Measurements from ENCODE around the gene MTHFD1.
"Not testable (repeated sequence)": the region's sequence is repeated elsewhere in the genome, so short reads cannot be mapped to it uniquely, and the experiment has no call there.

MTHFD1 gene

GRCh38 chr14:64391113-64391725, 3.1 kb downstream of the MTHFD1 start:
- Mint-ChIP-seq H3K27me3 (no peaks in the 10 kb centered on the region), H3K4me3 (no peak overlapping the region), H3K9me3 (no peaks in the 10 kb centered on the region), H3K27ac (ENCODE audit: low read depth) (no peak overlapping the region), H3K4me1 (peaks cover 48% of the 10 kb centered on the region), H3K36me3 (ENCODE audit: insufficient read depth) (peaks cover 21% of the 10 kb centered on the region)
- DNase-seq (ENCODE audit: low spot score in 2 of 2) (no peak), ATAC-seq (replicated peaks; ENCODE audit: extremely low read depth, poor library complexity, severe bottlenecking) (no peak)

- H3K36me3 Mint-ChIP-seq (ENCODE audit: insufficient read depth) = peaks cover 21% of the 10 kb centered on the region
- no peaks in the 10 kb centered on the region for H3K27me3 Mint-ChIP-seq
- no peaks in the 10 kb centered on the region for H3K9me3 Mint-ChIP-seq
- ATAC-seq (replicated peaks; ENCODE audit: extremely low read depth, poor library complexity, severe bottlenecking) (no peak), DNase-seq (ENCODE audit: low spot score in 2 of 2) (no peak)
- H3K4me3 Mint-ChIP-seq = no peak overlapping the region
- peaks cover 45% of the 10 kb centered on the region for H3K4me1 Mint-ChIP-seq
- H3K27ac Mint-ChIP-seq (ENCODE audit: low read depth) = no peak overlapping the region
Measured at GRCh38 chr14:64391986-64392385, 3.8 kb downstream of the MTHFD1 start.

- not testable (repeated sequence) for H3K27ac Mint-ChIP-seq (ENCODE audit: low read depth); DNase-seq (ENCODE audit: low spot score in 2 of 2); H3K27me3 Mint-ChIP-seq; ATAC-seq (replicated peaks; ENCODE audit: extremely low read depth, poor library complexity, severe bottlenecking); H3K36me3 Mint-ChIP-seq (ENCODE audit: insufficient read depth); H3K9me3 Mint-ChIP-seq; H3K4me3 Mint-ChIP-seq
- peaks cover 35% of the 10 kb centered on the region for H3K4me1 Mint-ChIP-seq
Measured at GRCh38 chr14:64393189-64393726, 5.1 kb downstream of the MTHFD1 start.

GRCh38 chr14:64394423-64394822, 6.3 kb downstream of the MTHFD1 start:
- Mint-ChIP-seq H3K9me3 (no peaks in the 10 kb centered on the region), H3K27me3 (no peaks in the 10 kb centered on the region), H3K27ac (ENCODE audit: low read depth) (no peak overlapping the region), H3K4me1 (peaks cover 26% of the 10 kb centered on the region), H3K36me3 (ENCODE audit: insufficient read depth) (peaks cover 5% of the 10 kb centered on the region), H3K4me3 (no peak overlapping the region)
- DNase-seq (ENCODE audit: low spot score in 2 of 2) = no peak
- ATAC-seq (replicated peaks; ENCODE audit: extremely low read depth, poor library complexity, severe bottlenecking) = no peak

GRCh38 chr14:64394977-64395633, 7.0 kb downstream of the MTHFD1 start:
- Mint-ChIP-seq H3K27ac (ENCODE audit: low read depth) (no peak overlapping the region), H3K27me3 (no peaks in the 10 kb centered on the region), H3K36me3 (ENCODE audit: insufficient read depth) (peaks cover 3% of the 10 kb centered on the region), H3K4me3 (no peak overlapping the region), H3K4me1 (peaks cover 26% of the 10 kb centered on the region), H3K9me3 (no peaks in the 10 kb centered on the region)
- no peak for DNase-seq (ENCODE audit: low spot score in 2 of 2)
- ATAC-seq (replicated peaks; ENCODE audit: extremely low read depth, poor library complexity, severe bottlenecking) = no peak

GRCh38 chr14:64400829-64401459, 12.8 kb downstream of the MTHFD1 start:
- no peaks in the 10 kb centered on the region for H3K4me1 Mint-ChIP-seq
- peaks cover 7% of the 10 kb centered on the region for H3K36me3 Mint-ChIP-seq (ENCODE audit: insufficient read depth)
- H3K27me3 Mint-ChIP-seq = no peaks in the 10 kb centered on the region
- H3K9me3 Mint-ChIP-seq = no peaks in the 10 kb centered on the region
- no peak overlapping the region for H3K4me3 Mint-ChIP-seq
- H3K27ac Mint-ChIP-seq (ENCODE audit: low read depth) = no peak overlapping the region
- DNase-seq (ENCODE audit: low spot score in 2 of 2) (no peak), ATAC-seq (replicated peaks; ENCODE audit: extremely low read depth, poor library complexity, severe bottlenecking) (no peak)

DNA sequence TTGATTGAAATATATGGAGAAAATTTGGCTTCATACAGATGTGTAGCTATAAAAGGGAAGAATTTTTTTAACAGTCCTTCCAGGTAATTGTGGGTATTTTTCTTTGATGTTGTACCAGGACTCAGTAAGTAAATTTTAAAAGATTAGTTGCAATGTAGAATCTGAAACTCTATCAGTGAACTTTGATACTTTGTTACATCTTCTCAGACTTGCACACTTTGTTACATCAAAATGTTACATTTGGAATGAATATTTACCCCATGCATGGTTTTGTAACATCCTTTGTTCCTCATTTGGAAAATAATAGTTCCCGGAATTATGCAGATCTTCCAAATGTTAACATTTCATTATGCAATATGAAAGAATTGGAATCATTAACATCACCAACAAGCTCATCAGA, 13.8 kb downstream of the MTHFD1 start:
- Mint-ChIP-seq H3K27me3 (no peaks in the 10 kb centered on the region), H3K4me3 (no peak overlapping the region), H3K9me3 (no peaks in the 10 kb centered on the region), H3K4me1 (no peaks in the 10 kb centered on the region), H3K36me3 (ENCODE audit: insufficient read depth) (peaks cover 9% of the 10 kb centered on the region), H3K27ac (ENCODE audit: low read depth) (no peak overlapping the region)
- DNase-seq (ENCODE audit: low spot score in 2 of 2) (no peak), ATAC-seq (replicated peaks; ENCODE audit: extremely low read depth, poor library complexity, severe bottlenecking) (no peak)

GRCh38 chr14:64405295-64405694, 17.1 kb downstream of the MTHFD1 start:
- no peak for DNase-seq (ENCODE audit: low spot score in 2 of 2)
- H3K4me1 Mint-ChIP-seq = no peaks in the 10 kb centered on the region
- H3K9me3 Mint-ChIP-seq = no peaks in the 10 kb centered on the region
- H3K27ac Mint-ChIP-seq (ENCODE audit: low read depth) = no peak overlapping the region
- H3K36me3 Mint-ChIP-seq (ENCODE audit: insufficient read depth) = peaks cover 9% of the 10 kb centered on the region
- no peak for ATAC-seq (replicated peaks; ENCODE audit: extremely low read depth, poor library complexity, severe bottlenecking)
- no peaks in the 10 kb centered on the region for H3K27me3 Mint-ChIP-seq
- no peak overlapping the region for H3K4me3 Mint-ChIP-seq

DNA sequence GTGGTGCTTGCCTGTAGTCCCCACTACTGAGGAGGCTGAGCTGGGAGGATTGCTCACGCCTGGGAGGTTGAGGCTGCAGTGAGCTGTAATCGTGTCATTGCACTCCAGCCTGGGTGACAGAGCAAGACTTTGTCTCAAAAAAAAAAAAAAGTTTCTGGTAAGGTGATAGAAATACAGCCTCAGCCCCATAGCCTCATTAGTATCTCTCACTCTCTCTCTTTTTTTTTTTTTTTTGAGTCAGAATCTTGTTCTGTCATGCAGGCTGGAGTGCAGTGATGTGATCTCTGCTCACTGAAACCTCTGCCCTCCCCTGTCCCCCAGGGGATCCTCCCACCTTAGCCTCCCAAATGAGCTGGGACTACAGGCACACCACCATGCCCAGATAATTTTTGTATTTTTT, 19.2 kb downstream of the MTHFD1 start:
- Mint-ChIP-seq H3K27me3 (no peaks in the 10 kb centered on the region), H3K4me3 (no peak overlapping the region), H3K4me1 (no peaks in the 10 kb centered on the region), H3K27ac (ENCODE audit: low read depth) (no peak overlapping the region), H3K9me3 (no peaks in the 10 kb centered on the region), H3K36me3 (ENCODE audit: insufficient read depth) (peaks cover 14% of the 10 kb centered on the region)
- no peak for ATAC-seq (replicated peaks; ENCODE audit: extremely low read depth, poor library complexity, severe bottlenecking)
- DNase-seq (ENCODE audit: low spot score in 2 of 2) = no peak

GRCh38 chr14:64409126-64409920, 21.2 kb downstream of the MTHFD1 start:
- Mint-ChIP-seq H3K4me1 (no peaks in the 10 kb centered on the region), H3K27me3 (no peaks in the 10 kb centered on the region), H3K4me3 (no peak overlapping the region), H3K27ac (ENCODE audit: low read depth) (no peak overlapping the region), H3K36me3 (ENCODE audit: insufficient read depth) (peaks cover 10% of the 10 kb centered on the region), H3K9me3 (no peaks in the 10 kb centered on the region)
- no peak for DNase-seq (ENCODE audit: low spot score in 2 of 2)
- no peak for ATAC-seq (replicated peaks; ENCODE audit: extremely low read depth, poor library complexity, severe bottlenecking)

DNA sequence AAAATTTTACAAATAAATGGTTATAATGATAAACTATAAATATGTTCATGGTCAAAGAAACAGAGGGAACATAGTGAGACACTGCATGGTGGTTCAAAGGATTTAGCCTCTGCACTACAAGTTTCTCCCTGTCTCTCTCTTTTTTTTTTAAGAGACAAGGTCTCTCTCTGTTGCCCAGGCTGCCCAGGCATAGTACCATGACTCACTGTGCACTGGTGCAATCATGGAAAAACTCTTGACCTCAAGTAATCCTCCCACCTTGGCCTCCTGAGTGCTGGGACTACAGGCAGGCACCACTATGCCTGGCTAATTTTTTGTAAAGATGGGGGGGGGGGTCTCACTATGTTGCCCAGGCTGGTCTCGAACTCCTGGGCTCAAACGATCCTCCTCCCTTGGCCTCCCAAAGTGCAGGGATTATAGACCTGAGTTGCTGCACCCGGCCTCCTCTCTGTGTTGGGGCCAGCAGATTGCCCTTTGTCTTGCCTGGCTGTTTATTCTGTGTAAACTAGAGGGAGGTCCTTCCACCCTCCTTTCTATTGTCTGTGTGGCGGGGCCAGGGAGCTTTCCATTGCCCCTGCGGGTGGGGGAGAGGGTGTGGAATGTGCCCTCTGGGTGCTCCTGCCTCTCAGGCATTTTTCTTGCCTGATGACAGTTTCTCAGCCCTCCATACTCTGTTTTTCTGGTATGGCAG, 22.1 kb downstream of the MTHFD1 start:
- no peak overlapping the region for H3K4me3 Mint-ChIP-seq
- peaks cover 13% of the 10 kb centered on the region for H3K36me3 Mint-ChIP-seq (ENCODE audit: insufficient read depth)
- no peak overlapping the region for H3K27ac Mint-ChIP-seq (ENCODE audit: low read depth)
- H3K4me1 Mint-ChIP-seq = no peaks in the 10 kb centered on the region
- H3K9me3 Mint-ChIP-seq = no peaks in the 10 kb centered on the region
- DNase-seq (ENCODE audit: low spot score in 2 of 2) (no peak), ATAC-seq (replicated peaks; ENCODE audit: extremely low read depth, poor library complexity, severe bottlenecking) (no peak)
- no peaks in the 10 kb centered on the region for H3K27me3 Mint-ChIP-seq

DNA sequence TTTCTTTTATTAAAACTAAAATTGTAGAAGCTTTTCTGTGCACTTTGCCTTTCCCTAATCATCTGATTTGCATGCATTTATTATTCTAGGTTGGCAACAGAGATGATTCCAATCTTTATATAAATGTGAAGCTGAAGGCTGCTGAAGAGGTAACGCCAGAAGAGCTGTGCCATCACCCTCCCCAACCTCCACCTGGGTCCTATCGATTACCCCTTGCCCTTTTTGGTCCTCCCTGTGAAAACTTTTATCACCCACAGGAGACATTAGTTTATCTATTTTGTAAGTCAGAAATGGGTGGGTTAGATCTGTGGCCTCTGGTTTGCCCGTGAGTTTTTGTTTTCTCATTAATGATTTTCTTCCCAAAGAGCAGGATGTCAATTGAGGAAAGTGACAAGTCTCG, 22.8 kb downstream of the MTHFD1 start:
- no peak overlapping the region for H3K27ac Mint-ChIP-seq (ENCODE audit: low read depth)
- ATAC-seq (replicated peaks; ENCODE audit: extremely low read depth, poor library complexity, severe bottlenecking) (no peak), DNase-seq (ENCODE audit: low spot score in 2 of 2) (no peak)
- peaks cover 20% of the 10 kb centered on the region for H3K36me3 Mint-ChIP-seq (ENCODE audit: insufficient read depth)
- no peaks in the 10 kb centered on the region for H3K9me3 Mint-ChIP-seq
- H3K27me3 Mint-ChIP-seq = no peaks in the 10 kb centered on the region
- no peak overlapping the region for H3K4me3 Mint-ChIP-seq
- H3K4me1 Mint-ChIP-seq = no peaks in the 10 kb centered on the region
